PC-9 (cell line): ENCODE data around the gene SLC9A9.

ENCODE experiments used
- CTCF ChIP-seq: fragments of 200-600 bp; sonication (generic); conservative IDR thresholded peaks from 2 replicates; pipeline ENCODE4 v1.6.1; 2017; ENCODE audit warnings: mixed run types, antibody characterized with exemption, mild to moderate bottlenecking, moderate library complexity
- EZH2 ChIP-seq: fragments of 200-600 bp; sonication (generic); IDR thresholded peaks from 2 replicates; pipeline ENCODE4 v1.8.0; 2017; ENCODE audit warnings: antibody characterized with exemption, low read depth

GRCh38 chr3:143736205-143736997 lies 111.9 kb downstream of the SLC9A9 start:
- TF ChIP-seq CTCF (no peak), EZH2 (no peak)
